Measurements from ENCODE around the gene PXMP2.

Gene PXMP2

DNA sequence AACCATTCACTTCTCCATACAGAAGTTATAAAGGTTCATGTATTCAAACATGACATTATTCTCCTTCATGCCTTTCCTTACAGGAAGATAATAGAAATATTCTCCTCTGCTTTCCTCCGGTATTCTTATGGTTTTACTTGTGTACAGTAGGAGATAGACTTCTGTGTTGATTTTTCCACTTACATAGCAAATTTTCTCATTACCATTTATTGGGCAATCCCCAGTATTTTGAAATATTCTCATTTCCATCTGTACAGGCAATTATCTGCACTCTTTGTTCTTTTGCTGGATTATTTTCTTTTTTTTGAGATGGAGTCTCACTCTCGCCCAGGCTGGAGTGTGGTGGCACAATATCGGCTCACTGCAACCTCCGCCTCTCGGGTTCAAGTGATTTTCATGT lies 11.0 kb downstream of the PXMP2 start:
- DNase-seq: no peak

DNA sequence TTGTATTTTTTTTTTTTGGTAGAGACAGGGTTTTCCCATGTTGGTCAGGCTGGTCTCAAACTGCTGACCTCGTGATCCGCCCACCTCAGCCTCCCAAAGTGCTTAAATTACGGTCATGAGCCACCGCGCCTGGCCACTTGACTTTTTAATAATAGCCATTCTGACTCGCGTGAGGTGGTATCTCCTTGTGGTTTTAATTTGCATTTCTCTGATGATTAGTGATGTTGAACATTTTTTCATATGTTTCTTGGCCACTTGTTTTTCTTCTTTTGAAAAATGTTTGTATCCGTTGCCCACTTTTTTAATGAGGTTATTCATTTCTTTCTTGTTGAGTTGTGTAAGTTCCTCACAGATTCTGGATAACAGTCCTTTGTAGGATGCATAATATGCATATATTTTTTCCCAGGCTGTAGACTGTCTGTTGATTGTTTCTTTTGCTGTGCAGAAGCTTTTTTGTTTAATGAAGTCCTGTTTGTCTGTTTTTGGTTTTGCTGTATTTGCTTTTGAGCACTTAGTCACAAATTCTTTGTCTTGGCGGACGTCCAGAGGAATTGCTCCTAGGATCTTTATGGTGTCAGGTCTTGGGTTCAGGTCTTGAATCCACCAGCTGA lies 12.9 kb downstream of the PXMP2 start:
- DNase-seq: no peak

DNA sequence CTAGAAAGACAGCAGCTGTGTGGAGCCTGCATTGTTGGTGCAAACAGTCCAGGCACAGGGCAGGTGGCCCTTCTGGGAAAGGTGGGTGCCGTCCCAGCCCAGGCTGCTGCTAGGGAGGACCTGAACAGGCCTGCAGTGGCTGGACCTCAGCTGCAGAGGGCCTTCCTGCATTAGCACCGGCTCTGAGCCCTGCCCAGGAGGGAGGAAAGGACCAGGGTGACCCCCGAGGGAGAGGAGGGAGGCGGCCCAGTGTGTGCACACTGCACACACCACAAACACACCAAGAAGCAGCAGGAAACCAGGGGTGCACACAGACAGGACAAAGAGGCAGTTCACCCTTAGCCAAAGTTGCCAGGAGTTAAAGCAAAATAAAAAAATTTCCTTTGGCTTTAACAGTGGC lies 15.3 kb downstream of the PXMP2 start:
- no peak for DNase-seq

DNA sequence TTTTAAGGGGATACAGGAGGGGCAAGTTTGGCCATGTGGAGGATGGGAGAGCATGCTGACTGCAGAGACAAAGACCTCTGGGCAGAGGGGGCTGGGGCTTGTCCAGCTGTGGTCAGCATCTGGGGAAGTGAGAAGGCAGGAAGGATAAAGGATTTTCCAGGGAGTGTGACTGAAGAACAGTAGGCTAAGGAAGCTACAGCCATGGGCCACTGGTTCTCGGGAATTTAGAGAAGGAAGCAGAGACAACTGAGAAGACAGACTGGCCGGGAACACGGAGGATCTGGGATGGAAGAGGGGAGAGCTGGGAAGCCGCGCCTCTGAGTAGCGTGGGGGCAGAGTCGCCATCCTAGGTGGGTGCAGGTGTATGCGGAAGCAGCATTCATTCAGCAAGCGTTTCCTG lies 16.3 kb downstream of the PXMP2 start:
- DNase-seq: no peak

DNA sequence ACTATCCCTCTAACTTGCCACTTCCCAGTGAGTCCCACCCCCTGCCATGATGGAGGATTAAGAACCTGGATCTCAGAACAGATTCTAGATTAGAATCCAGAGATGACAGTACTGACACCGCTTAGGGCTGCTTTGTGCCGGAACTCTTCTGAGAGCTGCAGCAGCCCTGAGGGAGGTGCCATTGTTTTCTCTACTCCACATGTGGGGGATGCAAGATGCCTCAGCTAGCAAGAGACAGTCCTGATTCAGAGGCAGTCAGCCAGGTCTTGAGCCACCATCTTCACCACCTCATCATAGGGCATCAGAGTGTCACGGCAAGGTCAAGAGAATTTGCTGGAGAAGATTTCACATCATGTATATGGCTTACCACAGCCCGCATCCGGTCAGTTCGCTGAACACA lies 19.9 kb downstream of the PXMP2 start:
- DNase-seq: no peak

DNA sequence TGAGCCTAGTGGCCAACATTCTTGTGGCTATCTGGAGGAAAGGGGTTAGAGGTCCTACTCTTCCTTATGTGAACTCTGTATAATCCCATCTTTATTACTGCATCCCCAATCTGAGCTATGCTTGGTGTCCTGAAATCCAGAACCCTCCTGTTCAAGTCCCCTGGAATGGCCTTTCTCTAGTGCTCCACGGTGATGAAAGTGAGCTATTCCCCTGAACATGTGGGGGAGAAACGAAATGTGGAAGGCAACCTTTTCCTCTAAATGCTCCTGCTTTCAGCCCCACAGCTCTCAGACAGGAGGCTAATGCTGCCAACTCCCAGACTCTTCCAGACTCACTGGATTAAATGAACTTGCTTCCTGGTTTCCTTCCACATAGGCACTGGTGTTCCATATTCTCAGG lies 20.8 kb downstream of the PXMP2 start:
- DNase-seq: no peak

DNA sequence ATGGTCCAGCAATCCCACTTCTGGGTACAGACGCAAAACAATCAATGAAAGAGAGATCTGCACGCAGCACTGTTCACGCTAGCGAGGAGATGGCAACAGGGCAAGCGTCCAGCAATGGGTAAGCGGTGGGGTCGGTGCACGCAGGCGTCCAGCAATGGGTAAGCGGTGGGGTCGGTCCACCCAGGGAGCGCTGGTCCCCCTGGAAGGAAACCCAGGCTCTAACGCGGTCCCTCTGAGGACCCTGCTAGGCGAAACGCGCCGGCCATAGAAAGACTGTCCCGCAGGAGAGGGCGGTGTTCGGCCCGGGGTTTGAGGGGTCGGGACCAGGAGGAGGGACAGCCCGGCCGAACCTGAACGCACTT lies 22.6 kb downstream of the PXMP2 start:
- DNase-seq: no peak

DNA sequence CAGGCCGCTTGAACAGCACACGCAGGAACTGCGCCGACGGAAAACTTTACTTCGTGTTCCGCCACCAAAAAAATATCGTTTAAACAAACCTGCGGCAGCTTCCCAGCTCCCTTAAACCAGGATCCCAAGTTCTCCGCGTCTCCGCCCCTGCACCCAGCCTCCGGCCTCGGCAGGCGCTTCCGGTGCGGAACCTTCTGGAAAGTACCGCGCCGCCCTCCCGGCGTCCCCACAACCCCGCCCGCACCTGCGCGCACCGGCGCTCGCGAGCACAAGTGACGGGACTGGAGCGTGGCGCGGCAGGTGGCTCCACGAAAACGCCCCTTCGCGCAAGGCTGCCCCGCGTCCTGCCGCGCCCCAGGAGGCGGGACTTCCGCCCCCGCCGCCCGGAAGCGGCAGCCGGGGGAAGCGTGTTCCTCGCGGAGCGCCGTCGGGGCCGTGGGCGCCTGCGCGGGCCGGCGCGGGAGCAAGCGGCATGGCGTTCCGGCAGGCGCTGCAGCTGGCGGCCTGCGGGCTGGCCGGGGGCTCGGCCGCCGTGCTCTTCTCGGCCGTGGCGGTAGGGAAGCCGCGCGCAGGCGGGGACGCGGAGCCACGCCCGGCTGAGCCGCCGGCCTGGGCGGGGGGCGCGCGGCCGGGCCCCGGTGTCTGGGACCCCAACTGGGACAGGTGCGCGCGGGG lies 23.2 kb downstream of the PXMP2 start, which contains the start of gene PGAM5:
TSS of gene PGAM5 (plus strand) at position 438 of the 675 bp plus-strand sequence. CDS start at position 473, 35 bp downstream.
- DNase-seq: peak; percentile 31

DNA sequence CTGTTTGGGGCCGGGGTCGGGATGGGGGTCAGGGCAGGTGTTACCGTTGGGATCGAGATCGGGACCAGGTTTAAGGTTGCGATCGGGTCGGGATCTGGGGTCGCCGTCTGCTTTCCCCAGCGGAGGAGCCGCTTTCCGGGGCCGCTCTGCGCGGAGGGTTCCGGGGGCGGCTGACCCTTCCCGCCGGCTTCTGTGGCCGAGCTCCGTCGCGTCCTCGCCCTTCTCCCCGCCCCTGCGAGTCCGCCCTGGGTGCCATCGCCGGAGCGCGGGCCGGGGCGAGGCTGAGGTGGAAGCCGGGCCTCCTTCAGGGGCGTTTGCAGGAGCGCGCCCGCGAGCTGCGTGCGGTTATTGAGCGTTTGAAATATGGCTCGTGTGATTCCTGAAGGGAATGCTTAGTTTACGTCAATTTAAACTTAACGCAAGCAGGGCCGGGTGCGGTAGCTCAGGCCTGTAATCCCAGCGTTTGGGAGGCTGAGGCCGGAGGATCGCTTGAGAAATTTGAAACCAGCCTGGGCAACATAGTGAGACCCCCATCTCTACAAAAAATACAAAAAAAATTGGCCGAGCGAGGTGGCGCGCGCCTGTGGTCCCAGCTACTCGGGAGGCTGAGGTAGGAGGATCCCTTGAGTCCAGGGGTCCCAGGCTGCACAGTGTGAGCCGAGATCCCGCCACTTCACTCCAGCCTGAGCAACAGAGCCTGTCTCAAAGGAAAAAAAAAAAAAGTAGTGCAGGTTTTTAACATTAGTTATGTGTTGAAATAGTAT lies 23.9 kb downstream of the PXMP2 start:
- no peak for DNase-seq

DNA sequence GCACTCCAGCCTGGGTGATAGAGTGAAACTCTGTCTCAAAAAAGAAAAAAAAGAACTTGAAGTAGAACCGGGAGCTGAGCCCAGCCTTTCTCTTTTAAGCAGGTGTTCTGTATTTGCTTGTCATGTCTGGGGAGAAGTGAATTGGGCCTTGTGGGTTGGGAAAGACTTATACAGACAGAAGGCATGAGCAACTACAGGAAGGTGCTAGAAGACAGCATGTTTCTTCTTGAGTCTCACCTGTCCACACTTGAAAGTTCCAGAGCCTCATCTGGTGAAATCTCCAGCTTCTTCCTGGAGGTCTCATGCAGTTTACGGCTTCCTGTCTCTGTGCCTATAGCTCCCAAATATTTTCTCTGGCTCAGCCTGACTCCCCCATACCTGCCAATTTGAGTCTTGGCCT lies 25.7 kb downstream of the PXMP2 start:
- no peak for DNase-seq

DNA sequence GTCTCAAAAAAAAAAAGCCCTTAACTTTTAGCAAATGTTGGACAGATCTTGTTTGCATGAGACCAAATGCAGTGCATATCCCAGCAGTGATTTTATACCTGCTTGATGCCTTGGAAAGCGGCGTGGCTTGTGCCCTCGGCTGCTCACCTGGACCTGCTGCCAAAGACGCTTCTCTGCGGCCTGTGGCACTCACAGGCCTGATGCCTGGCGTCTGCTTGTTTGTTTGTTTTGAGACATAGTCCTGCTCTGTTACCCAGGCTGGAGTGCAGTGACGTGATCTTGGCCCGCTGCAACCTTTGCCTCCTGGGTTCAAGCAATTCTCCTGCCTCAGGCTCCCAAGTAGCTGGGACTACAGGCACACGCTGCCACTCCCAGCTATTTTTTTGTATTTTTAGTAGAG lies 28.5 kb downstream of the PXMP2 start:
- DNase-seq: no peak

DNA sequence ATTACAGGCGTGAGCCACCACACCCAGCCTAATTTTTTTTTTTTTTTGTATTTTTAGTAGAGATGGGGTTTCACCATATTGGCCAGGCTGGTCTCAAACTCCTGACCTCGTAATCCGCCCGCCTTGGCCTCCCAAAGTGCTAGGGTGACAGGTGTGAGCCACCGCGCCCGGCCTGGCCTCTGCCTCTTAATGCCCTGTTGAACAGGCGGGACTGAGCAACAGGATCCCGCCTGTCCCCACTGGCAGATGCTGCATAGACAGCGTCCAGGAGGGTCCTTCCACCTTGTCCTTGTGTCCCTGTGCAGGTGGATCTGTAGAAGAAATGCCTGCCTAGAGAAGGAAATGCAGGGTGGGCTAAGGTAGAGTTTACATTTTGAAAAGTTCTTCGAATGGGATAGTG lies 29.0 kb downstream of the PXMP2 start:
- no peak for DNase-seq

DNA sequence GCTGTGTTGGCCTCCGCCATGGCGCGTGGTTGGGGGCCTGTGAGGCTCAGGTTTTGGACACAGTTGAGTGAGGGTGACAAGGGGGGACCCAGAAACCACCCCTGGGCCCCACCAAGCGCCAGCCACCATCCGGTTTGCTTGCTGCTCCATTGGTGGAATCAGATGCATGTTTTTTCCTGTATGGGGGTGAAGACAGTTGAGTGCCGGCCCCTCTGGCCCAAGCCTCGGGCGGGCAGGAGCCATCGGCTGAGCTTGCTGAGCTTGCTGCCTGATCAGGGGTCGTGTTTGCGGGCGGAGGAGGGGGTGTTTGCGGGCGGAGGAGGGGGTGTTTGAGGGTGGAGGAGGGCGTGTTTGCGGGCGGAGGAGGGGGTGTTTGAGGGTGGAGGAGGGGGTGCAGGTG lies 29.6 kb downstream of the PXMP2 start:
- no peak for DNase-seq

DNA sequence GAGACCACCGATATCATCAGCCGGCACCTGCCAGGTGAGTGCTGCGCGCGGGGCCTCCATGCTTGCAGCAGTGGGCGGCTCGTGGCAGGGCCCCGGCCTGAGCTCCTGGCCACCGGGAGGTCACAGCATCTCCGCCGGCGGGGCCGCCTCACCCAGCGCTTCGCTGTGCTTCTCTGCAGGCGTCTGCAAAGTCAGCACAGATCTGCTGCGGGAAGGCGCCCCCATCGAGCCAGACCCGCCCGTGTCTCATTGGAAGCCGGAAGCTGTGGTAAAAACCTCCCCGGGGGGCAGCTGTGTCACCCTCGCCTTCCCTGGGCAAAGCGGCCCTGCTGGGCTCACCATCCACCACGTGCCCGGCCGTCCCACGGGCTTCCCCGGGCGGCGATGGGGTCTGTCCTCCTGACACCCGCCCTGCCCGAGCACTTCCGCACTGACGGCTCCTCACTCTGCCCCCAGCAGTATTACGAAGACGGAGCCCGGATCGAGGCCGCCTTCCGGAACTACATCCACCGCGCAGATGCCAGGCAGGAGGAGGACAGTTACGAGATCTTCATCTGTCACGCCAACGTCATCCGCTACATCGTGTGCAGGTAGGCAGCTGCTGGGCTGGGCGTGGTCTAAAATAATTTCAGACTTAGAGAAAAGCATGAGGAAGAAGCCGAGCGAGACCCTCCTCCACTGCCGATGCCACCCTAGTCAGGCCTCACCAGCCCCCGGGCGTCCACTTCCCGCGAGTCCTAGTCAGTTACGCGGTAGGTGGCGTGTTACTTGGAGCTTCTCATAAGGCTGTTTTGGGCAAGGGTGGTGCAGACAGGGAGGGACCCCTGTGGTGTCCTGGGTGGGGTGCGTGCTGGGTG lies 30.4 kb downstream of the PXMP2 start:
- no peak for DNase-seq

DNA sequence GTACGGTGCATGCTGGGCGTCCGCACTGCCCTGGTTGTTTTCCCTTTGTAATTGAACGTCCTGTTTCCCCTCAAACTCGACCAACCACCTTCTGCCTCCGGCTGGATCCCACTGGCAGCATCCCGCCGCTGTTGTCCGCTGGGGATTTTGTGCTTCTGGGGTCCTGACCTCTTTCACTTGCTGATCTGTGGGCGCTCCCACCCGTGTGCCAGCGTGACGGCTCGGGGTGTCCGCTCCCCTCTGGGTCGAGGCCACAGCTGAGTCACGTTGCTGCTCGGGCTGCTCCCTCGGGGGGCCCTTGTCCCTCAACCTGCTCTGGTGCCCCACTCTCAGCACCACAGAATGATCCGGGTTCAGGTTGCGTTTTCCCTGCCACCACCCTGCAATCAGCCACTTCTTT lies 31.3 kb downstream of the PXMP2 start:
- no peak for DNase-seq

DNA sequence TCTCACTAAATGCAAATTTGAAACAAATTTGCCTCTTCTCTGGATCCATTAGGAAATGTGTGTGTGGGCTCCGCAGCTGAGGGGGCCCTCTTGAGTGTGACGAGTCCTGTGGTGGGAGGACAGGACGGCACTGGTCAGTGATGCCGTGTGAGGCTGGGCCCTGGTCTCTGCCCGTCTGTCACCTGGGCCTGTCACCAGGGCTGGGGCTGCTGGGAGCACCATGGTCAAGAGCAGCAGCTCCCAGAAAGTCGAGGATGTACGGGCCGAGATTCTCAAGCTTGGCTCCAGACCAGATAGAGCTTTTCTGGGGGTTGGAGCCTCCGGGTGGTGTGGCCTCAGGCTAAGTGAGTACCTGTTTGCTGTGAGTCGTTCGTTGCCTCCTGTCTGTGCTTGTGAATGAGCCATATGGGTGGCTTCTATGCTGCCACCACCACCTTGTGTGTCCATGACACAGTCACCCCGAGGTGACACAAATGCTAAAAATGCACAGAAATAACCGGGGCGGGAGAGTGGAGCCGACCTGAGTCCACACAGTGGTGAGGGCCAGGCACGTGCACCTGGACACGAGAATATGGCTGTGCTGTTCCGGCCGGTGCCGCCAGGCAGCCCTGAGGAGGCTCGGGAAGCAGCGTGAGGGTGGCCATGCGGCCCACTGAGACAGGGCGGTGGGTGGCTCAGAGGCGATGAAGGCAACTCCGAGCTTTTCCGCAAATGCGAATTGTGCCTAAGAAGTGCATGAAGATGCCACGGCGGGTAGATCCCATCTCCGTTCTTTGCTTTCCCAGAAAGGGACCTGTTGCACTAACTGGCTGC lies 32.0 kb downstream of the PXMP2 start:
- no peak for DNase-seq

DNA sequence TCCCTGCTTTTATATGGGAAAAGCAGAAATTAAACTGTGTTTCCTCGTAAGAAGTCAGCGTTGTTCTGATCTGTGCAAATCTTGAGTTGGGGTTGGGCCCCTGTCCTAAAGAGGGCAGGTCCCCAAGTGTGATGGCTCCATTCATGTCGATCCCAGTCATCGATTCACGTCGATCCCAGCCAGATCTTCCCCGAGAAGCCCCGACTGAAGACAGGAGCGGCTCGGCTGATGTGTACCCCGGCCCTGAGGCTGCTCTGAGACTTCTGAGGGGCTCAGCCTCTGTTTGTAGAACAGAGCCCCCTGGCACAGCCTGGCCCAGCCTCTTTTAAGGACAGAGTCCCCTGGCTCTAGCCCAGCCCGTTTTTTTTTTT lies 32.6 kb downstream of the PXMP2 start:
- DNase-seq: no peak

DNA sequence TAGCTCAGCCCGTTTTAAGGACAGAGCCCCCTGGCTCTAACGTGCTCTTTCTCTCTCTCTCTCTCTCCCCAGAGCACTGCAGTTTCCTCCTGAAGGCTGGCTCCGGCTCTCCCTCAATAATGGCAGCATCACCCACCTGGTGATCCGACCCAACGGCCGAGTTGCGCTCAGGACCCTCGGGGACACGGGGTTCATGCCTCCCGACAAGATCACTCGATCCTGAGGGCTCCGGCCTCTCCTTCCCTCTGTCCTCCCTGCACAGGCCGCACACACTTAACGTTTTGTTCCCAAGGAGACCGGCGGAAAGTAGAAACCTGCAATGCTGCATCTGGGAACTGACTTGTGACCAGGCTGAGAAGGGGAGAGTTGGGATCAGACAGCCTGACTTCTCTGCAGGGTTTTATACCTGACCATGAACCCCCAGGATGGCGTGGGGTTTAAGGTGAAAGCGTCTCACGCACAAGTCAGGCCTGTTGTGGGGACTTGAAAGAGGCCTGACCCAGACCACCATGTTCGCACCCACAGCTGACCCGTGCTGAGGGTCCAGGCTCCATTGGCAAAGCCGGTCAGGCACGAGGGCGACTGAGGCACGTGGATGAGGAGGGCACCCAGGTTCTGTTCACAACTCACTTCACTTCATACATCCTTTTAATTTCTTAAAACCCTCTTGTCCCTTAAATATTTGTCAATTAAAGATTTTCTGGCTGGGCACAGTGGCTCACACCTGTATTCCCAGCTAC lies 33.4 kb downstream of the PXMP2 start:
- DNase-seq: no peak

DNA sequence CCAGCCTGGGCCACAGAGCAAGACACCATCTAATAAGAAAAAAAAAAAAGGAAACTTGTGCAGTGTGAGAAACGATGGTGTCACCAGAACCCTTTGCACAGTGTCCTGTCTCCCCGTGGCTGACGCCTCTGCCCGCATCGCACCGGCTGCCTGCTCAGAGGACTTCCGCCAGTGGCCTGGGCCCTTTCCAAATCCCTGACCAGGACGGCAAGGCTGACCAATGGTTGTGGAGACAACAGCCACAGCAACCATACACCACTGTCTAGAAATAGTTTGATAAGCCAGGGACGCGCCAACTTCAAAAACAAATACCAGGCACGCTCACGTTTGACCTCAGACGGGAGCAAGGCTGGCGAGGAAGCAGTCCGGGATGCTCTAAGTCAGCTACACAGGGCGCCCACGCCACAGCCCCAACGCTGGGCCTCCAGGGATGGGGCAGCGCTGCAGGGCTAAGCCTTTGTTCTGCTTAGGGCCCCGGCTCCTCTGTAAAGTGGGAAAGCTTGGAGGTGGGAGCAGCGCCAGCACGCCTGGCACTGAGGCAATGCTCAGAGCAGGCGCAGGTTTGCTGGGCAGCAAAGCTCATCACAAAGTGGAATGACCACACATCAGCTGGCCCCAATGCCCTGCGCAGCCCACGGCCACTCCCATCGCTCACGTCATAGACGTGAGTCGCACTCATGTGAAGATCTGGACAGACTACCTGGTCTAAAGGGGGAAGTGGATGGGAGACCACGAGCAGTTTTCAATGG lies 35.8 kb downstream of the PXMP2 start:
- no peak for DNase-seq

DNA sequence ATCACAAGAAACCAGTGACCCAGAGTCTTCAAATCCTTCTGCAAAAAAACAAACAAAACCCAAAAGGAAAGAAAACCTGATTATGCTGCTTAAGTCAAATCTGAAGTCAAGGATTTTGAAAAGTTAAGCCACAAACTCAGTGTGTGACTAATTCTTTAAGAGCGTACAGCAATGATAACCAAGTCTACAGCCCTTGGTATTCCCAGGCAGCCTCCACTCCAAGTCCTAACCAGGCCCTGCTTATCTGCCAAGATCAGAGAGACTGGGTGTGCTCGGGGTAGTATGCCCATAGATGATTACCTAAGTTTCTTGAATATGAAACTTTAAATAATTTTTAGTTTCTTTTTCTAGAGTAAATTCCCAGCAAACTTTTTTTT lies 36.4 kb downstream of the PXMP2 start:
- no peak for DNase-seq

Measured in NCI-H1694 (cell line).